ENCODE results near the gene BCKDK. TPM values are rescaled to one million over a fixed set of nuclear protein-coding genes. Genes with fewer than 3 reads are reported as not detected.

Gene BCKDK
- total RNA-seq, 1 experiment from 2014 or later, result 57.0 TPM

DNA sequence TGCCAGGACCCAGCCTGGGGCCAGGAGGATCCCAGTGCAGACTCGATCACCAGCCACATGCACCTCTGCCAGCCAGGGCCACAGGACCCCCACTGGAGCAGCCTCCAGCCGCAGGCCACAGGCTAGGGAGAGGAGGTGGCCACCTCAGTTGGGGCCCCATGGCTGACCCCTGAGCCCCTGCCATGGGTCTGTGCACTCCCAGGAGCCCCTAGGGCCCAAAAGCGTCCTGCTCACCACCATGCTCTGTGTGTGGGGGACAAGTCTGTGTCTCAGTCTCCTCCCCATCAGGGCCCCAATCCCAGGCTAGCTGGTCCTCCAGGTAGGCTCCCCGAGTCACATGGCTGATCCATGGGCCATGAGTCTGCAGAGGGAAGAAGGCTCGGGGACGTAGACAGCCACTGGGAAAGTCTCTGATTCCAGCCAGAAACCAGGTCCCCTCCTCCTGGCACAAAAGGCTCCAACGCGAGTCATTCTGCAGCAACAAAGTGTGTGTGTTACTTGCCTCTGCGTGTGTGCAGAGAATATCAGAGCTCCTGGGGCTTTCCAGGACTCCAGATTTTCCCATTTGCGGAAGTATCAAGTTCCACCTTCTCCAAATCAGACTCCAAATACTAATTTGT, 33.4 kb downstream of the BCKDK start:
- Mint-ChIP-seq H3K36me3 (ENCODE audit: insufficient read depth in 1 of 3, low read depth in 3 of 3) (no peaks in the 10 kb centered on the region), H3K4me3 (peak overlapping the region; percentile 54 to 76), H3K27me3 (ENCODE audit: low read depth) (peaks cover 30% of the 10 kb centered on the region), H3K4me1 (peaks cover 26 to 41% of the 10 kb centered on the region in 2 experiments), H3K9me3 (no peaks in the 10 kb centered on the region), H3K27ac (peak overlapping the region; percentile 68 to 92 (median 86); a peak in 5 of 7 replicates)
- Histone ChIP-seq H3T11ph (ENCODE audit: low read length) (no peak overlapping the region), H4K8ac (replicated peaks; ENCODE audit: insufficient read length, low read depth, low read length) (no peak overlapping the region), H3K79me2 (ENCODE audit: insufficient read depth, low read length) (no peaks in the 10 kb centered on the region), H3K23ac (ENCODE audit: insufficient read length, low read depth, low read length) (no peak overlapping the region), H3K4me2 (ENCODE audit: insufficient read depth, insufficient read length, low read length) (peak overlapping the region; percentile 54), H2BK120ac (ENCODE audit: low read depth, low read length, poor library complexity, severe bottlenecking) (no peak overlapping the region), H2BK15ac (ENCODE audit: low read depth, low read length) (no peak overlapping the region), H3K4ac (ENCODE audit: low read depth, low read length) (no peak overlapping the region), H3K27me3 (ENCODE audit: insufficient read depth, low read length) (no peaks in the 10 kb centered on the region; the same call in 1 of the 2 replicates), H3K14ac (ENCODE audit: insufficient read depth, low read length) (no peak overlapping the region; the same call in 1 of the 2 replicates), H3K79me1 (ENCODE audit: insufficient read depth, low read depth, low read length, poor library complexity, severe bottlenecking) (no peaks in the 10 kb centered on the region), H4K20me1 (ENCODE audit: control insufficient read depth, insufficient read depth, insufficient read length) (no peaks in the 10 kb centered on the region), H3K9me3 (ENCODE audit: control insufficient read depth, low read depth, low read length) (no peaks in the 10 kb centered on the region), H3K27ac (ENCODE audit: insufficient read length, low read depth, low read length) (no peak overlapping the region), H3K4me1 (ENCODE audit: insufficient read depth, low read length) (peaks cover 4% of the 10 kb centered on the region), H3K56ac (ENCODE audit: insufficient read length, low read depth, low read length) (no peak overlapping the region), H2AK5ac (ENCODE audit: insufficient read length, low read length) (no peak overlapping the region), H2BK5ac (ENCODE audit: insufficient read length, low read length) (no peak overlapping the region), H2AFZ (ENCODE audit: low read length) (no peak overlapping the region), H3K9ac (ENCODE audit: extremely low read depth, insufficient read length, low read length) (no peak overlapping the region), H2BK20ac (ENCODE audit: low read depth, low read length, poor library complexity, severe bottlenecking) (no peak overlapping the region), H2BK12ac (ENCODE audit: insufficient read length, low read depth, low read length) (no peak overlapping the region), H4K91ac (ENCODE audit: insufficient read length, low read depth, low read length) (no peak overlapping the region), H3K23me2 (ENCODE audit: insufficient read length, low read depth, low read length, poor library complexity, severe bottlenecking) (no peaks in the 10 kb centered on the region), H4K5ac (ENCODE audit: insufficient read length, low read depth, low read length) (no peak overlapping the region), H3K18ac (ENCODE audit: insufficient read length, low read depth, low read length) (no peak overlapping the region)
- no CpG with 5 or more reads among the region's 10 CpGs for WGBS (ENCODE audit: extremely low coverage, insufficient read length, low lambda C conversion rate)
- TF ChIP-seq, protein P1, sequence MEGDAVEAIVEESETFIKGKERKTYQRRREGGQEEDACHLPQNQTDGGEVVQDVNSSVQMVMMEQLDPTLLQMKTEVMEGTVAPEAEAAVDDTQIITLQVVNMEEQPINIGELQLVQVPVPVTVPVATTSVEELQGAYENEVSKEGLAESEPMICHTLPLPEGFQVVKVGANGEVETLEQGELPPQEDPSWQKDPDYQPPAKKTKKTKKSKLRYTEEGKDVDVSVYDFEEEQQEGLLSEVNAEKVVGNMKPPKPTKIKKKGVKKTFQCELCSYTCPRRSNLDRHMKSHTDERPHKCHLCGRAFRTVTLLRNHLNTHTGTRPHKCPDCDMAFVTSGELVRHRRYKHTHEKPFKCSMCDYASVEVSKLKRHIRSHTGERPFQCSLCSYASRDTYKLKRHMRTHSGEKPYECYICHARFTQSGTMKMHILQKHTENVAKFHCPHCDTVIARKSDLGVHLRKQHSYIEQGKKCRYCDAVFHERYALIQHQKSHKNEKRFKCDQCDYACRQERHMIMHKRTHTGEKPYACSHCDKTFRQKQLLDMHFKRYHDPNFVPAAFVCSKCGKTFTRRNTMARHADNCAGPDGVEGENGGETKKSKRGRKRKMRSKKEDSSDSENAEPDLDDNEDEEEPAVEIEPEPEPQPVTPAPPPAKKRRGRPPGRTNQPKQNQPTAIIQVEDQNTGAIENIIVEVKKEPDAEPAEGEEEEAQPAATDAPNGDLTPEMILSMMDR (conservative IDR thresholded peaks at IDR 0.05), result no peak
- DNase-seq, result peak; percentile 54

Measured in H9 (cell line).